GM06990 (cell line): ENCODE data around the gene ETV6.

Source experiments
- DNase-seq: peaks from one replicate; pipeline ENCODE4 v3.0.0-alpha.2; 2011; ENCODE audit not compliant: insufficient read length; ENCODE audit errors: extremely low read depth
- H3K27me3 ChIP-seq: replicated peaks from 2 replicates; pipeline ENCODE4 v1.6.0; 2011; ENCODE audit warnings: low read length; ENCODE audit not compliant: control insufficient read depth, insufficient read depth
- H3K36me3 ChIP-seq: 2 replicates; pipeline ENCODE4 v1.5.1; 2011; ENCODE audit warnings: low read length; ENCODE audit not compliant: control insufficient read depth, insufficient read depth
- H3K4me3 ChIP-seq: replicated peaks from 2 replicates; pipeline ENCODE4 v1.5.1; 2011; ENCODE audit warnings: low read depth, mild to moderate bottlenecking, control low read depth, low read length
- CTCF ChIP-seq: IDR thresholded peaks from 2 replicates; pipeline ENCODE4 v1.5.1; 2011; ENCODE audit warnings: low read length, control low read depth, mild to moderate bottlenecking, inconsistent platforms; ENCODE audit not compliant: insufficient read depth, poor library complexity, severe bottlenecking

ETV6 gene

GRCh38 chr12:11638315-11638916, 11.1 kb upstream of the ETV6 start:
- Histone ChIP-seq H3K4me3 (no peak overlapping the region), H3K27me3 (no peaks in the 10 kb centered on the region), H3K36me3 (no peaks in the 10 kb centered on the region)
- no peak for DNase-seq
- no peak for TF ChIP-seq CTCF

- no peak for DNase-seq
- Histone ChIP-seq H3K36me3 (no peaks in the 10 kb centered on the region), H3K4me3 (no peak overlapping the region), H3K27me3 (no peaks in the 10 kb centered on the region)
- no peak for TF ChIP-seq CTCF
Measured at GRCh38 chr12:11639454-11639853, 10.0 kb upstream of the ETV6 start.

GRCh38 chr12:11641522-11641921, 8.0 kb upstream of the ETV6 start:
- no peak for TF ChIP-seq CTCF
- no peak for DNase-seq
- Histone ChIP-seq H3K27me3 (no peaks in the 10 kb centered on the region), H3K4me3 (no peak overlapping the region), H3K36me3 (no peaks in the 10 kb centered on the region)

GRCh38 chr12:11642785-11643184, 6.7 kb upstream of the ETV6 start:
- TF ChIP-seq CTCF, result no peak
- Histone ChIP-seq H3K4me3 (no peak overlapping the region), H3K27me3 (no peaks in the 10 kb centered on the region), H3K36me3 (no peaks in the 10 kb centered on the region)
- no peak for DNase-seq

GRCh38 chr12:11645391-11645790, 4.1 kb upstream of the ETV6 start:
- no peak overlapping the region for H3K4me3 ChIP-seq
- TF ChIP-seq CTCF, result no peak

More at GRCh38 chr12:11645391-11645790, 4.1 kb upstream of the ETV6 start:
- DNase-seq, result no peak
- H3K27me3 ChIP-seq, result no peaks in the 10 kb centered on the region
- H3K36me3 ChIP-seq, result no peaks in the 10 kb centered on the region
